ENCODE data around the gene SUGCT.

- TF ChIP-seq CTCF (IDR thresholded peaks at IDR 0.05), result no peak
- TF ChIP-seq POLR2A (IDR thresholded peaks at IDR 0.05), result no peak
- no peak for TF ChIP-seq POLR2AphosphoS5 (IDR thresholded peaks at IDR 0.05)
Measured at GRCh38 chr7:40230101-40230500, 95.3 kb downstream of the SUGCT start.

Measured in stomach (tissue), 4 donors.